Heart left ventricle (tissue), 13 donors: ENCODE measurements around the gene ABHD12B.

Experiments used
- POLR2A ChIP-seq, 2 donors: fragments of 450-650 bp; IDR thresholded peaks; one replicate each; pipeline ENCODE4 v1.6.1; 2017; ENCODE audit warnings: antibody characterized with exemption in 2 of 2, mild to moderate bottlenecking in 2 of 2, moderate library complexity in 2 of 2
- TF ChIP-seq, protein P1 (sequence below), 12 donors: fragments of 200-600 bp; sonication (generic) in 4 of 12; IDR thresholded peaks; one replicate each; pipeline versions ENCODE4 v1.5.0 to v1.8.0; 2018 to 2022; ENCODE audit warnings: antibody characterized with exemption in 12 of 12, mild to moderate bottlenecking in 5 of 12
- donor health status: ischemic (EF 13 %, LVEDD 7.1; RV severe dilation, severe dysfunction).
- donor health status: DM: no; HTN: yes; CAD: no.
- donor health status: DM: no; HTN: no; CAD: no.
- donor health status: ischemic (EF 25% LVEDD 6.9; RV normal size, moderate dysfunction).
- donor health status: ischemic (EF 25% LVEDD 5.7; RV mildly dilated, moderate dysfunction).
- donor health status: ischemic (EF 35%, LVEDD 5.7; RV mildly dilated, moderate dysfunction).
- donor health status: nonischemic (EF 11% LVEDD 7.7; RV severe dilation, severe dysfunction).
- donor health status: DM: yes; HTN: yes; CAD: no.
- donor health status: PGD.
- donor health status: ischemic (EF 29% LVEDD 5.4; RV normal size, mild dysfunction).
- donor health status: nonischemic (EF 23%, LVEDD 6.1; RV moderate dilation, normal function).

DNA sequence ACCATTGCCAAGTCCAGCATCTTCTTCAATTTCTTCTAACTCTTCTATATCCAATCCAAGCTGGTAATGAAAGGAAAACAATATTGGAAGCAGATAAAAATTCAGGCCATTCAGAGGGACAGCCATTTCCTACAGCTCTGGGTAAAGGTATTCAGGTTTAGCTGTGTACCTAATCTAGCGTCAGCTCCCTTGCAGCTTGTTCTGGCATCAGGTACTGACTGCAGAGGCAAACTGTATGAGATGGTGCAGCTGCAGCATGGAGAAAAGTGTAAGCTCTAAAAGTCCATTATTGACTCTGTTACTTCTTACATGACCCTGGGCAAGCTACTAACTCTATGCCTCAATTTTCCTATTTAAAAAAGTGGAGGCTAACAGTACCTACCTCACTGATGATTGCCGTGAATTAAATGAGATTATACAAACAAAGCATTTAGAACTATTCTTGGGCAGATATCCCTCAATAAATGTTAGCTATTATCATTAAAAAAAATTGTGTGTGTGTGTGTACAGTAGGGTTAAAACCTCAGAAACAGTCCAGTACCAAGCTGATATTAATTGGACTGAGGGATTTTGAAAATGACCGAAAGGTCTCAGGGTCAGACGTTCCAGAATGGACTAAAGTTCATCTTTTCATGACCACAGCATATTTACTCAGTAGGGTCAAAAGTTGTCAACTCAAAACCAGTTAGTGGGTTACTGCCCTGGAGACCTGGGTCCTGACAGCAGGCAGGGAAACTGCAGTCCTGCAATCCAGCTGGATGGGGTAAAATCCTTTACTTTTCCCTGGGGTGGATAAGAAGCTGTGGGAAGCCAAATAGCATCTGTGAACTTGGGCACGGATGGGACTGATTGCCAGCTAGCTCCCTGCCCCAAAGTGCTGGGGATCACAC is 63.5 kb downstream of the ABHD12B start:
- TF ChIP-seq, protein P1, sequence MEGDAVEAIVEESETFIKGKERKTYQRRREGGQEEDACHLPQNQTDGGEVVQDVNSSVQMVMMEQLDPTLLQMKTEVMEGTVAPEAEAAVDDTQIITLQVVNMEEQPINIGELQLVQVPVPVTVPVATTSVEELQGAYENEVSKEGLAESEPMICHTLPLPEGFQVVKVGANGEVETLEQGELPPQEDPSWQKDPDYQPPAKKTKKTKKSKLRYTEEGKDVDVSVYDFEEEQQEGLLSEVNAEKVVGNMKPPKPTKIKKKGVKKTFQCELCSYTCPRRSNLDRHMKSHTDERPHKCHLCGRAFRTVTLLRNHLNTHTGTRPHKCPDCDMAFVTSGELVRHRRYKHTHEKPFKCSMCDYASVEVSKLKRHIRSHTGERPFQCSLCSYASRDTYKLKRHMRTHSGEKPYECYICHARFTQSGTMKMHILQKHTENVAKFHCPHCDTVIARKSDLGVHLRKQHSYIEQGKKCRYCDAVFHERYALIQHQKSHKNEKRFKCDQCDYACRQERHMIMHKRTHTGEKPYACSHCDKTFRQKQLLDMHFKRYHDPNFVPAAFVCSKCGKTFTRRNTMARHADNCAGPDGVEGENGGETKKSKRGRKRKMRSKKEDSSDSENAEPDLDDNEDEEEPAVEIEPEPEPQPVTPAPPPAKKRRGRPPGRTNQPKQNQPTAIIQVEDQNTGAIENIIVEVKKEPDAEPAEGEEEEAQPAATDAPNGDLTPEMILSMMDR (IDR thresholded peaks at IDR 0.05) = no peak
- TF ChIP-seq POLR2A (IDR thresholded peaks at IDR 0.05) = no peak
